OCI-LY3 (cell line): ENCODE data around the gene MAP4K5.

ENCODE experiments used
- CTCF ChIP-seq: fragments of 200-600, 300-600 bp; sonication (generic); IDR thresholded peaks from 2 replicates; pipeline ENCODE4 v1.5.1; 2014; ENCODE audit warnings: antibody characterized with exemption, low read length, low read depth
- EZH2phosphoT487 ChIP-seq: fragments of 200-600 bp; shearing (Covaris generic); IDR thresholded peaks from 2 replicates; pipeline ENCODE4 v1.6.1; 2018; ENCODE audit warnings: antibody characterized with exemption, mixed run types, low read depth

- peak; percentile 88 for TF ChIP-seq CTCF
- TF ChIP-seq EZH2phosphoT487: no peak
Measured at GRCh38 chr14:50532502-50533240, at the start of gene MAP4K5.
